Activated T-helper 1 cell treated with anti-CD3 and anti-CD28 coated beads, Interleukin-12 subunit alpha, Interleukin-12 subunit beta, Interleukin-2, Interleukin-4 antibody, amounts not matched to agents 30 ng/mL and 10 ng/mL and 1 ng/mL, durations not matched to agents 14 hours and 24 hours and 36 hours (primary cell): ENCODE measurements around the gene MAML3. TPM values are rescaled to one million over a fixed set of nuclear protein-coding genes. Genes with fewer than 3 reads are reported as not detected.

ENCODE experiments used
- DNase-seq: peaks from one replicate; pipeline ENCODE4 v3.0.0; 2021; ENCODE audit warnings: low spot score
- H3K27ac Mint-ChIP-seq: one replicate; pipeline ENCODE4 v1.8.0; 2021; ENCODE audit warnings: mild to moderate bottlenecking, mixed read lengths
- H3K27me3 Mint-ChIP-seq: one replicate; pipeline ENCODE4 v1.8.0; 2022; ENCODE audit warnings: mild to moderate bottlenecking, moderate library complexity, mixed read lengths; ENCODE audit not compliant: insufficient read depth
- H3K36me3 Mint-ChIP-seq: one replicate; pipeline ENCODE4 v1.8.0; 2021; ENCODE audit warnings: low read depth, mixed read lengths
- H3K4me1 Mint-ChIP-seq: one replicate; pipeline ENCODE4 v1.8.0; 2021; ENCODE audit warnings: low read depth, mixed read lengths
- H3K4me3 Mint-ChIP-seq: one replicate; pipeline ENCODE4 v1.8.0; 2021; ENCODE audit warnings: mild to moderate bottlenecking, moderate library complexity, mixed read lengths
- H3K9me3 Mint-ChIP-seq: one replicate; pipeline ENCODE4 v1.8.0; 2021; ENCODE audit warnings: mixed read lengths
- intact Hi-C: fragments of 100-400 bp; cut with micrococcal nuclease; formaldehyde crosslinking; loops from one replicate; pipeline ENCODE4 v1.15.1; 2024
- total RNA-seq: library from RNA; stranded (reverse); gene quantifications from 2 replicates; pipeline ENCODE4 v1.2.3, GENCODE V29; 2022

Gene MAML3
- total RNA-seq, 1 donor from 2014 or later = 0.47 TPM

DNA sequence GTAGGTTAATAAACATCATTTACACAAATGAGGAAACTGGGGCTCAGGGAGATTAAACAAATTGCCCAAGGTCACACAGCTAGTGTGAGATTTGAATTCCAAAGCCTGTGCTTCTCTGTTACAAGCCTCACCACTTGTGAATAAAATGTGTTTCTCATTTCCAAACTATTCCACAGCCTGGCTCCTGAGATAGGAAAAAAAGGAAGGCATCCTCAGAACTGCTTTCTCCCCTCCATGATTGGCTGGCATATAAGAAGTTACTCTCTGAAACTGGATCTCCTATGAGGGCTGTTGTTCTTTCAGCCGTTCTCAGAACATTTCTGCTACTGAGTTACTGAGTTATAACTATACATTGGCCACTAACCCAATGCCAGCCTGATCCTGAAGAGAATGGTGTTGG is 237.9 kb downstream of the MAML3 start:
- H3K36me3 Mint-ChIP-seq = no peaks in the 10 kb centered on the region
- H3K9me3 Mint-ChIP-seq = no peaks in the 10 kb centered on the region
- intact Hi-C loops = no loop called here
- no peak overlapping the region for H3K27ac Mint-ChIP-seq
- DNase-seq = no peak
- H3K4me1 Mint-ChIP-seq = no peaks in the 10 kb centered on the region
- H3K4me3 Mint-ChIP-seq = no peak overlapping the region
- peaks cover 11% of the 10 kb centered on the region for H3K27me3 Mint-ChIP-seq

DNA sequence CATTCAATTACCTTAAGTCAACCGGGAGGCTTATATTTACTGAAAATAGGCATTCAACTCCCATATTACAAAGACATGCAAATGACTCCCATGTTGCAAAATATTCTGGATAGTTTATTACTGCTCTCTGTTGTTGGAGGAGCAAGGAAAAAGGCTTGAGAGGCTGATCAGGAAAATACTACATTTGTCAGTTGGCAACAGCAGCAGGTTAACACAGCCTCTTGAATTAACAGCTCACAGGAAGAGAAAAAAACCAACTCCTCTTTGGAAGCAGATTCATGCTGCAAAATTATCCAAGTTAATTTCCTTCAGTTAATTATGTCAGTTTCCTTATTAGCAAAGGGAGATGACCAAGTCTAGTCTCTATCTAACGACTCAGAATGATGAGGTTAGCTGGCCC is 238.9 kb downstream of the MAML3 start:
- H3K27me3 Mint-ChIP-seq = peaks cover 9% of the 10 kb centered on the region
- H3K27ac Mint-ChIP-seq = no peak overlapping the region
- H3K9me3 Mint-ChIP-seq = no peaks in the 10 kb centered on the region
- no peaks in the 10 kb centered on the region for H3K4me1 Mint-ChIP-seq
- H3K36me3 Mint-ChIP-seq = no peaks in the 10 kb centered on the region
- DNase-seq = no peak
- intact Hi-C loops = no loop called here
- no peak overlapping the region for H3K4me3 Mint-ChIP-seq

DNA sequence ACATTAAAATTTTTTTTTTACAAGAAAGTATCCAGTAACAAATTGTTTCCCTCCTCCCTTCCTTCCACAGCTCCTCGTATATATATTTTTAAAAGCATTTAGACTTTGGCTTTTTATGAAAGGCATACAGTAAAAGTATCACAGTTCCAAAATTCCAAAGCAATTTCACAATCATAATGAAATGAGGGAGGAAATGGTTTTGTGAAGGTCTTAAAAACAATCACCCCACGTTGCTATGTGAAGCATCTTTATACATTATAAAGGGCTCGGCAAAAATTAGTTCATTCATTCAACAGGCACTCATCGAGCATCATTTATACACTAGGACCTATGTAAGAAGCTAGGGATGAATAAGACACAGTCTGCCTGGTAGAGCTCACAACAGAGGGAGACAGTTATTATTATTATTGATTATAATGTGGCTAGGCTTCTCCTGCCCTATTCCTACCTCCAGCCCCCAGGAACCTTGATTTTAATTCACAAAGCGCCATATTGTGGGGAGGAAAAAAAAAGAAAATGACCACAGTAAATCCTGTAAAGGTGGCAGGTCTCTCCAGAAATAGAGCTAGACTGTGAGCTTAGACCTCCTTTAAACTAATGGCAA is 239.9 kb downstream of the MAML3 start:
- Mint-ChIP-seq H3K36me3 (no peaks in the 10 kb centered on the region), H3K4me1 (no peaks in the 10 kb centered on the region), H3K4me3 (no peak overlapping the region), H3K27ac (no peak overlapping the region), H3K9me3 (no peaks in the 10 kb centered on the region), H3K27me3 (peaks cover 7% of the 10 kb centered on the region)
- DNase-seq = no peak
- intact Hi-C loops = no loop called here

DNA sequence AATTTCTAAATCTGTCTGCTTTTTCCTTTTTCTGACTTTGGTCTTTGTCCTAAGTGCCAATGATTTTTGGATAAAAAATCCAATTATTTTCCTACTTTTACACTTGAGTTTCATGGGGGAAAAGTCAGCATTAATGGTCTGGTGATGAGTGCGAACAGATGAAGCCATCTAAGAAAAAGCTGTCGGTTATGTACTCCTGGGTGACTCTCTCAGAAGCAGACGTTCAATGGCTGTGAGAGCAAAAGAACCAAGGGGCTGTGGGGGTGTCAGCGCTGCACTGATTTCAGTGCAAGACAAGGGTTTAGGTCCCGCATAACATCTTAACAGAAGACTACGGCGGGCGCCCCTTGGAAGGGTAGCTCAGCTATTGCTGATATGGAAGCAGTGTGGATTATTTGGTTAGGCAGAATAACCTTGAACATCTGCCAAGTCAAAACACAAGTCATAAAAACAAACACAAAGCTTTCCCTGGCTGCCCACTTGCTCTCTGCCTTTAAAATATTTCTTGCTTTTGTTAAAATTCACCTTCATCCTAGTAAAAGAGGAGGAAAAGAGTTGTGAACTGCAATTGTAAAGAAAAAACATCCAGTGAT is 240.5 kb downstream of the MAML3 start:
- Mint-ChIP-seq H3K27ac (no peak overlapping the region), H3K4me1 (no peaks in the 10 kb centered on the region), H3K9me3 (no peaks in the 10 kb centered on the region), H3K4me3 (no peak overlapping the region), H3K36me3 (no peaks in the 10 kb centered on the region), H3K27me3 (peaks cover 7% of the 10 kb centered on the region)
- intact Hi-C loops = no loop called here
- no peak for DNase-seq

DNA sequence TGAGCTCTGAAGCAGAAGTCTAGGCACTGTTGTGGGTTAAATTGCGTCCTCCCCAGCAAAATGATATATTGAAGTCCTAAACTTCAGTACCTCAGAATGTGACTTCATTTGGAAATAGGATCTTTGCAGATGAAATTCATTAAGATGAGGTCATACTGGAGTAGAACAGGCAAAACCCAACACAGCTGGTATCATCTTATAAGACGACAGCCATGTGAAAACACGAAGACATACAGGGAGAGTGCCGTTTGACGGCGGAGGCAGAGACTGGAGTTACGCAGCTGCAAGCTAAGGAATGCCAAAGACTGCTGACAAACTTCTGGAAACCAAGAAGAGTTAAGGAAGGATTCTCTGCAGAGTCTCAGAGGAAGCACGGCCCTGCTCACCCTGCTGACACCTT is 241.5 kb downstream of the MAML3 start:
- no peaks in the 10 kb centered on the region for H3K36me3 Mint-ChIP-seq
- no peaks in the 10 kb centered on the region for H3K9me3 Mint-ChIP-seq
- no peaks in the 10 kb centered on the region for H3K4me1 Mint-ChIP-seq
- no peak overlapping the region for H3K4me3 Mint-ChIP-seq
- peaks cover 7% of the 10 kb centered on the region for H3K27me3 Mint-ChIP-seq
- no peak for DNase-seq
- intact Hi-C loops = no loop called here
- H3K27ac Mint-ChIP-seq = no peak overlapping the region

DNA sequence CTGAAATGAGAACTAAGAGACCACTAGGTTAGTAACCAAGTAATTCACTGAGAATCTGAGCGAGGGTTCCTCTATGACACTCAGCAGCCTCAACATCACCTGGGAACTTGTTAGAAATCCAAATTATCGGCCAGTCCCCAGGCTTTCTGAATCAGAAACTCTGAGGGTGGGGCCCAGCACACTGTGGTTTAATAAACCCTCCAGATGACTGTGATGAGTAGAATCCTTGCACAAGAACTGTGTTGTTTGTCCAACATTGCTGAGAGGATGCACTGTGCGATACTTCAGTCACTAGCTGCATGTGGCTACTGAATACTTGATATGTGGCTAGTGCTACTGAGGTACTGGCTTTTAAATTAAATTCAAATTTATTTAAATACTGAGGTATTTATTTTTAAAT is 243.9 kb downstream of the MAML3 start:
- Mint-ChIP-seq H3K27ac (no peak overlapping the region), H3K4me3 (no peak overlapping the region), H3K9me3 (peaks cover 4% of the 10 kb centered on the region), H3K4me1 (peaks cover 7% of the 10 kb centered on the region), H3K27me3 (peaks cover 7% of the 10 kb centered on the region), H3K36me3 (no peaks in the 10 kb centered on the region)
- intact Hi-C loops = no loop called here
- DNase-seq = no peak

DNA sequence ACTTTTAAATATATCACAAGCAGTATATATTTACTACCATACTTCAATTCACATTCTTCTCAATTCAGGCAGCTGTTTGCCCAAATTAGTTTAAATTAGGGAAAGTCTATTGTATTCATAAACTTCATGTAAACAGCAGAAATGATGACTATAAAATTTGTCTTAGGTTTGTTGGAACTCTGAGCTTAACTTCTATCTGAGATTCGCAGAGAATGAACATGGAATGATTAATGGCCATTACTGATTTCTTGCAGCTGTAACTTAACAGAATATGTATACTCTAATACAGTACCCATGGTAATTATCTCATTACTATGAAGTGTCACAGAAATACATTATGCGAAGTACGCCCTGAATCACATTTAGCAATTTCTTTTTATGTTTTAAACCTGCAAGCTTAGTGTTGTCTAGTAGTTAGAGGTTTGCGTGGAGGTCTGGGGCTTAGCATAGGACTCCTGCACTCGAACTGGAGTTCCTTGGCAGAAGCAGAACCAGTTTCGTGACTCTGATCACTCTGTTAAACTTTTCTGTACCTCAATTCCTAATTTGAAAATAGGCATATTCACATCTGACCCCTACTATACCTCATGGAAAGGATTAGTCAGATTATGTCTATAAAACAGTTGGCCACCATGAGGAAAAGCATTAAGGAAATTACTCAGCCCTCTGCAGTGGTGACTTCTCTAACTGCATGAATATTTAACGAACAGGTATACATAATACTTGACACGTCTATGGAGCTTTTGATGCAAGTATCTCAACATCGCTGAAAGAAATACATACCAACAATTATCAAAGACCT is 245.1 kb downstream of the MAML3 start:
- H3K4me3 Mint-ChIP-seq = no peak overlapping the region
- H3K9me3 Mint-ChIP-seq = peaks cover 8% of the 10 kb centered on the region
- DNase-seq = no peak
- no peaks in the 10 kb centered on the region for H3K36me3 Mint-ChIP-seq
- H3K27me3 Mint-ChIP-seq = peaks cover 4% of the 10 kb centered on the region
- peaks cover 12% of the 10 kb centered on the region for H3K4me1 Mint-ChIP-seq
- no peak overlapping the region for H3K27ac Mint-ChIP-seq
- intact Hi-C loops = no loop called here

DNA sequence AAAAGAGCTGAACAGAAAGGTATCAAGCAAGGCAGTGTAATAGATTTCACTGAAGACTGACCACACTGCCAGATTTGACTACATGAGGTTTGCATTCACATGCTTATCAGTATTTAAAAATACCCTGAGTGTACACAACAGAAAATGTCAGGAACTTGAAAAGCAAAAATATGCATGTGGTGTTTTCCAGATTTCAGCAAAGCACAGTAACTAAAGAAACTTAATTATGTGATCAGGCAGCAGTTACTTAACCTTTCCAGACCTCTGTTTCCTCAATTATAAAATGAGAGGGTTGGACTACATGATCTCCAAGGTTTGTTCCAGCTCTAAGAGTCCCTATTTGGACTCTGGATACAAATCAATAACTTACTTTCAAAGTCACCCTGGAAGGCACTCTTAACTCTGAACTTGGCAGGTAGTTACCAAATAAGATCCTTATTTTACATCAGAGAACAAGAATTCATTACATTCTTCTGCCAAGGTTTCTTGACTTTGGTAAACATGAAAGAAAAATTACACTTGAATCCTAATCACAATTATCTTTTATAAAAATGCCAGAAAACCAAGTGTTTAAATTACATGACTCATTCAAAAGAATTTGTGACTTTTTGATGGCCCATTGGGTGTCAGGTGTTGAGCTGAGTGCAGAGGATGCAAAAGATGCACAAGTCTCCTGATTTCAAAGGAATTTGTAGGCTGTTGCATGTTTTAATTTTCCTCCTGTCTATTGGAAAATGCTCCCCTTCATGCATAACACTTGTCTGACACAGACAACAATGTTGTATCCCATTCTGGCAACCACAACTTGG is 246.8 kb downstream of the MAML3 start:
- H3K27ac Mint-ChIP-seq = no peak overlapping the region

DNA sequence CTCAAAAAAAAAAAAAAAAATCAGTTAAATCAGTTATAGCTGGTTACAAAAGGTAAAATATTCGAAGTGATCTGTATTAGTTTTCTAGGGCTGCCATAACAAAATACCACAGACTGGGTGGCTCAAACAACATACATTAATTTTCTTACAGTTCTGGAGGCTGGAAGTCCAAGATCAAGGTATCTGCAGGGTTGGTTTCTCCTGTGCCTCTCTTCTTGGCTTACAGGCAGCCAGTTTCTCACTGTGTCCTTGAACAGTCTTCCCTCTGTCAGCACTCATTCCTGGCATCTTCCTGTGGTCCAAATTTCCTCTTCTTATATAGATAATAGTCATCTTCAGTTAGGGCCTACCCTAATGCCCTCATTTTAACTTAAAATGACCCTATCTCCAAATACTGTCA is 248.5 kb downstream of the MAML3 start:
- DNase-seq = no peak

More for the DNA sequence above, 246.8 kb downstream of the MAML3 start:
- no peak for DNase-seq
- H3K9me3 Mint-ChIP-seq = peaks cover 8% of the 10 kb centered on the region
- H3K4me1 Mint-ChIP-seq = peaks cover 13% of the 10 kb centered on the region
- H3K36me3 Mint-ChIP-seq = peaks cover 1% of the 10 kb centered on the region
- H3K27me3 Mint-ChIP-seq = peaks cover 2% of the 10 kb centered on the region
- H3K4me3 Mint-ChIP-seq = no peak overlapping the region
- intact Hi-C loops = no loop called here

DNA sequence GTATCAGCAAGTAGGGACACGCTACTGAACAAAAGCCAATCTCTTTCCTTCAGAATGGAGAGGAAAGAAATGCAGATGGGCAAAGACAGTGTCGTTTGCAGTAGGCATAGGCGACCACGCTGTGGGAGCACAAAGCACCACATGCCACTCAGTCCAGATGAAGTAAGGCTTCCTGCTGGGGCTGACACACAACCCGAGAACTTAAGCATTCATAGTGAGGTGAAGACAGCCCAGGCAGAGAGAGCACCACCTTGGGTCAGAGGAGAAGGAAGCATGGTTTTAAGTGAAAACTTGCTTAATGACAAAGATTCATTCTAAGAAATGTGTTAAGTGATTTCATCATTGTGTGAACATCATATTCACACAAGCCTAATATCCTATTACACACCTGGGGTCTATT is 249.6 kb downstream of the MAML3 start:
- no peak overlapping the region for H3K4me3 Mint-ChIP-seq
- H3K36me3 Mint-ChIP-seq = peaks cover 1% of the 10 kb centered on the region
- peaks cover 8% of the 10 kb centered on the region for H3K9me3 Mint-ChIP-seq
- DNase-seq = no peak
- H3K27me3 Mint-ChIP-seq = no peaks in the 10 kb centered on the region
- H3K27ac Mint-ChIP-seq = no peak overlapping the region
- peaks cover 31% of the 10 kb centered on the region for H3K4me1 Mint-ChIP-seq
- intact Hi-C loops = no loop called here

More for the DNA sequence above, 248.5 kb downstream of the MAML3 start:
- H3K4me1 Mint-ChIP-seq = peaks cover 30% of the 10 kb centered on the region
- no peak overlapping the region for H3K4me3 Mint-ChIP-seq
- intact Hi-C loops = no loop called here
- H3K9me3 Mint-ChIP-seq = peaks cover 8% of the 10 kb centered on the region
- H3K36me3 Mint-ChIP-seq = peaks cover 1% of the 10 kb centered on the region
- H3K27me3 Mint-ChIP-seq = peaks cover under 1% of the 10 kb centered on the region
- H3K27ac Mint-ChIP-seq = no peak overlapping the region

DNA sequence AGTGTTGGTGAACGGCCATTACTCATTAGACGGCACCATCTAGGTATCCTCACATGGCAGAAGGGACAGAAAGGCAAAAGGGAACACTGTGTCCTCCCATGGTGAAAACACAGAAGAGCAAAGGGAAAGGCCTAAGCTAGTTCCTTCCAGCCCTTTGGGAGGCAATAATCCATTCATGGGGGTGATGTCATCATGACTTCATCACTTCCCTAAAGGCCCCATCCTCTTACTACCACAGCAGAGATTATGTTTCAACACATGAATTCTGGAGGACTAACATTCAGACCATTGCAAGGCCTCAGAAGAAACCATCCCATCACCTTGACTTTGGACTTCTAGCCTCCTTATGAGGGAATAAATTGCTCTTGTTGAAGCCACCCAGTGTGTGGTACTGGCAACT is 250.1 kb downstream of the MAML3 start:
- H3K4me1 Mint-ChIP-seq = peaks cover 31% of the 10 kb centered on the region
- H3K27ac Mint-ChIP-seq = no peak overlapping the region
- peaks cover 1% of the 10 kb centered on the region for H3K36me3 Mint-ChIP-seq
- intact Hi-C loops = no loop called here
- H3K4me3 Mint-ChIP-seq = no peak overlapping the region
- H3K27me3 Mint-ChIP-seq = no peaks in the 10 kb centered on the region
- no peak for DNase-seq
- peaks cover 8% of the 10 kb centered on the region for H3K9me3 Mint-ChIP-seq

DNA sequence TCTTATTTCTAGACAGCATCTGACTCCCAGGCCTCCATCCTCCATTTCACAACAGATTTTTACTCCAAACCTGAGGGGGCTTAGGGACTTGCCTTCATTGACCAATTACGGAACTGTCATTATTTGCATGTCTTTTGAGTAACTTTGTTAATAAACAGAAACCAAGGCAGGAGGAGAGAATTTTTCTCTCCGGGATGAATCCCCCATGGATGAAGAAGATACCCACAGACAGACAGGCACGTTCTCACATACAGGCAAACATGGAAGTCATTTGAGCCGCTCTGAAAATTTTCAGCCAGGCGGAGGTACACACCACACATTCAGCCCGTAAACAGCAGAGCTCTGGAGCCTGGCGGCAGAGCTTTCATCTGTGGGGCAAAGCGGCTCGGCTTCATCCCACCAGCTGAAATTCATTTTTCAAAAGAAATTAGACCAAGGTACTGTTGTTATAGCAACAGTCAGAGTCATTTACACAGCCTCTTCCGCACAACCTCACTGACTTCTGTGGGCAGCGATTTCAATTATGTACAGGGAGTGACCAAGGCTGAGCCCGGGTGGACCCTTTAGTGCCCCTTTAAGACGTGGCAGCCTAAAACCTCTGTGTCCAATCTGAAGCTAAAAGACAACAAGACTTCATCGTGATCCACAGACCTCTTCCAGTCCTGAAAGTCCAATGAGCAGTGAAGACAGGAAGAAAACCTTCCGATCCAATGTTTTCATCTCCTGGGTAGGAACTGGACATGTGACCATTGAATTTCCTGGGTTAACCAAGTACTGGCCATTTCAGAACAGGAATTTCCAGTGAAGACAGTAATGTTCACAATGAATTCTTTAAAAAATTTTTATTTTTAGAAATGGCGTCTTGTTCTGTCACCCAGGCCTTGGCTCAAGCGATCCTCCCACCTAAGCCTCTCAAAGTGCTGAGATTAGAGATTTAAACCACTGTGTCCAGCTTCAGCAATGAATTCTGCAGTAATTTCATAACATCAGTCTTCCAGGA is 251.4 kb downstream of the MAML3 start:
- H3K27ac Mint-ChIP-seq = no peak overlapping the region
- peaks cover 1% of the 10 kb centered on the region for H3K36me3 Mint-ChIP-seq
- intact Hi-C loops = no loop called here

More for the DNA sequence above, 251.4 kb downstream of the MAML3 start:
- Mint-ChIP-seq H3K9me3 (peaks cover 8% of the 10 kb centered on the region), H3K27me3 (no peaks in the 10 kb centered on the region), H3K4me1 (peaks cover 31% of the 10 kb centered on the region), H3K4me3 (no peak overlapping the region)
- no peak for DNase-seq
